HepG2 (cell line): ENCODE results near the gene FRMD3. TPM values are rescaled to one million over a fixed set of nuclear protein-coding genes. Genes with fewer than 3 reads are reported as not detected.

Source experiments
- CBX1 ChIP-seq: IDR thresholded peaks from one replicate; pipeline ENCODE4 v1.6.1; 2016; ENCODE audit warnings: antibody characterized with exemption, low read depth
- CREM ChIP-seq, 2 experiments: sonication (generic) in 1 of 2; formaldehyde crosslinking in 1 of 2; IDR thresholded peaks; 2 replicates each; pipeline versions ENCODE4 v1.4.0 to v1.6.1; 2016 to 2020; ENCODE audit warnings: antibody characterized with exemption in 1 of 2, mild to moderate bottlenecking in 1 of 2, missing genetic modification reagents in 1 of 2
- ETV5 ChIP-seq: IDR thresholded peaks from 2 replicates; pipeline ENCODE4 v1.6.1; 2018; ENCODE audit warnings: missing biosample characterization, missing genetic modification reagents, inconsistent platforms, borderline replicate concordance
- FOXK2 ChIP-seq: fragments of 450-650 bp; IDR thresholded peaks from 2 replicates; pipeline ENCODE4 v1.6.1; 2016
- HMG20A ChIP-seq: IDR thresholded peaks from 2 replicates; pipeline ENCODE4 v1.6.1; 2016; ENCODE audit warnings: borderline replicate concordance
- KAT8 ChIP-seq: IDR thresholded peaks from 2 replicates; pipeline ENCODE4 v1.6.1; 2016; ENCODE audit warnings: missing genetic modification reagents, missing compliant biosample characterization
- MED1 ChIP-seq: sonication (generic); formaldehyde crosslinking; IDR thresholded peaks from 2 replicates; pipeline ENCODE4 v1.4.0; 2020; ENCODE audit warnings: missing genetic modification reagents
- MTA1 ChIP-seq: sonication (generic); formaldehyde crosslinking; IDR thresholded peaks from 2 replicates; pipeline ENCODE4 v1.4.0; 2020; ENCODE audit warnings: missing genetic modification reagents, mild to moderate bottlenecking, borderline replicate concordance
- NFKB2 ChIP-seq: sonication (generic); formaldehyde crosslinking; IDR thresholded peaks from 2 replicates; pipeline ENCODE4 v1.4.0; 2020; ENCODE audit warnings: missing genetic modification reagents, borderline replicate concordance
- POLR2AphosphoS2 ChIP-seq: IDR thresholded peaks from 2 replicates; pipeline ENCODE4 v1.6.1; 2011; ENCODE audit warnings: low read depth, low read length, improper control_type of control experiment
- RXRA ChIP-seq: sonication (generic); formaldehyde crosslinking; IDR thresholded peaks from 2 replicates; pipeline ENCODE4 v1.5.1; 2020; ENCODE audit warnings: missing genetic modification reagents
- RXRB ChIP-seq: IDR thresholded peaks from 2 replicates; pipeline ENCODE4 v1.6.1; 2016; ENCODE audit warnings: borderline replicate concordance, missing genetic modification reagents, missing compliant biosample characterization
- SKI ChIP-seq: fragments of 450-650 bp; IDR thresholded peaks from one replicate; pipeline ENCODE4 v1.6.1; 2018; ENCODE audit warnings: mild to moderate bottlenecking; ENCODE audit not compliant: partially characterized antibody
- SMAD9 ChIP-seq: sonication (generic); formaldehyde crosslinking; IDR thresholded peaks from 2 replicates; pipeline ENCODE4 v1.5.1; 2020; ENCODE audit warnings: mild to moderate bottlenecking, missing genetic modification reagents
- TARDBP ChIP-seq: sonication (generic); formaldehyde crosslinking; IDR thresholded peaks from 2 replicates; pipeline ENCODE4 v1.8.0; 2022; ENCODE audit warnings: mild to moderate bottlenecking, missing genetic modification reagents
- WIZ ChIP-seq: sonication (generic); formaldehyde crosslinking; IDR thresholded peaks from 2 replicates; pipeline ENCODE4 v1.5.1; 2020; ENCODE audit warnings: mild to moderate bottlenecking, missing genetic modification reagents
- ZFX ChIP-seq: sonication (generic); formaldehyde crosslinking; IDR thresholded peaks from 2 replicates; pipeline ENCODE4 v1.4.0; 2020; ENCODE audit warnings: mild to moderate bottlenecking, low read depth, missing genetic modification reagents, moderate library complexity
- ZMYM4 ChIP-seq: sonication (generic); formaldehyde crosslinking; IDR thresholded peaks from 2 replicates; pipeline ENCODE4 v1.8.1; 2023; ENCODE audit warnings: mild to moderate bottlenecking, missing genetic modification reagents
- ZNF292 ChIP-seq: sonication (generic); formaldehyde crosslinking; IDR thresholded peaks from 2 replicates; pipeline ENCODE4 v1.8.1; 2022; ENCODE audit warnings: mild to moderate bottlenecking, low read depth, missing genetic modification reagents, borderline replicate concordance
- ZNF335 ChIP-seq: sonication (generic); formaldehyde crosslinking; IDR thresholded peaks from 2 replicates; pipeline ENCODE4 v1.4.0; 2020; ENCODE audit warnings: missing genetic modification reagents
- polyA plus RNA-seq, 8 experiments: library from polyadenylated mRNA; depleted of rRNA in 3 of 8; stranded (reverse) in 7 of 8; unstranded in 1 of 8; fragments of >200 nt; fragmentation: Illumina TruSeq in 4 of 8; extraction: Trizol in 4 of 8; gene quantifications; 2 replicates each; pipeline versions ENCODE4 v1.2.1 to v1.2.3, GENCODE V29; 2011 to 2016; ENCODE audit warnings: low read depth in 4 of 8, missing spikeins in 1 of 8, mixed read lengths in 1 of 8; ENCODE audit not compliant: insufficient read depth in 1 of 8
- total RNA-seq, 5 experiments: library from RNA; depleted of rRNA; stranded (reverse); fragments of >200 nt; fragmentation: Illumina TruSeq; extraction: Trizol; gene quantifications; 2 replicates each; pipeline ENCODE4 v1.2.3, GENCODE V29; 2016; ENCODE audit warnings: low read depth in 1 of 5
- TF ChIP-seq, protein P1 (sequence below): sonication (generic); formaldehyde crosslinking; IDR thresholded peaks from 2 replicates; pipeline ENCODE4 v1.4.0; 2020; ENCODE audit warnings: missing genetic modification reagents, borderline replicate concordance
- TF ChIP-seq, protein P2 (sequence below): fragments of 450-650 bp; IDR thresholded peaks from 2 replicates; pipeline ENCODE4 v1.6.1; 2017
- TF ChIP-seq, protein P3 (sequence below): sonication (generic); formaldehyde crosslinking; IDR thresholded peaks from 2 replicates; pipeline ENCODE4 v1.8.0; 2022; ENCODE audit warnings: mild to moderate bottlenecking, missing genetic modification reagents

Gene FRMD3
- total and polyA plus RNA-seq, 2 of the 13 experiments (the other 11 are each of a cell fraction or from before 2014, with no cell fraction given) = 3.2 to 7.7 TPM

DNA sequence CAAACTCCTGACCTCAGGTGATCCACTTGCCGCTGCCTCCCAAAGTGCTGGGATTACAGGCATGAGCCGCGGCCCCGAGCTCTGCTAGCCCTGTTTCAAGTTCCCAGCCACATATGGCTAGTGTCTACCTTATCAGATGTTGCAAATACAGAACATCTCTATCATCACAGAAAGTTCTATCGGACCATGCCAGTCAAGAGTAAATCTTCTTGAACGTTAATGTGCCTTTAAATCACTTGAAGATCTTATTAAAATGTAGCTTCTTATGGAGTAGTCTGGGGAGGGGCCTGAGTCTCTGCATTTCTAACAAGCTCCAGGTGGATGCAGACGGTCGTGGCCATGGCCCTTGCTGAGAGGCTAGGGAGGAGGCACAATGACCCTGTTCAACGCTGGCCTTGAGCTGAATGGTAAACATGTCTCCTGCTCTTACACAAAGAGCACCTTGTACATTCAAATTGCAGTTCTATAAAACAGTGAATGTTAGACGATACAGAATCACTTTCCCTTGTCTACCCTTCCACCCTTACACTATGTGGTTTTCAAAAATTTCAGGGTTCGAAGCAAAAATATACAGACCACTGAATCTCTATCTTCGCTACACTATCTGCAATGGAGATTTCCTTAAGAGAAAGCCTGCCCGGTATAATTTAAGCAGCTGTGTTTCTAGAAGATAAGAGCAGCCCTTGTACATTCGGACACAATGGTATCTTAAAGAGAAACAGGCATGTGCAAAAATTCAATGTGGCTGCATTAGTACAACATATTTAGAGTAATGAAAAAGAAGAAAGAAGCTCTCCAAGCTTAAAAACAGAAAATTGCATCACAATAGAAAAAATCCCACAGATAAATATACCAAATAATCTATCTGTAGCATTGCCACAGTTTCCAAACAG, 114.1 kb downstream of the FRMD3 start (continued):
- TF ChIP-seq ZMYM4 (CRISPR knock-in tag) = peak; percentile 86
- TF ChIP-seq MTA1 (CRISPR knock-in tag) = no peak
- peak; percentile 70 for TF ChIP-seq MED1
- peak; percentile 31; the same call in 1 of the 2 replicates for TF ChIP-seq ETV5 (CRISPR knock-in tag)
- TF ChIP-seq KAT8 (CRISPR knock-in tag) = peak; percentile 69
- peak; percentile 48 for TF ChIP-seq CREM (IDR thresholded peaks at IDR 0.05)
- no peak for TF ChIP-seq CREM (CRISPR knock-in tag; IDR thresholded peaks at IDR 0.05)
- TF ChIP-seq, protein P1, sequence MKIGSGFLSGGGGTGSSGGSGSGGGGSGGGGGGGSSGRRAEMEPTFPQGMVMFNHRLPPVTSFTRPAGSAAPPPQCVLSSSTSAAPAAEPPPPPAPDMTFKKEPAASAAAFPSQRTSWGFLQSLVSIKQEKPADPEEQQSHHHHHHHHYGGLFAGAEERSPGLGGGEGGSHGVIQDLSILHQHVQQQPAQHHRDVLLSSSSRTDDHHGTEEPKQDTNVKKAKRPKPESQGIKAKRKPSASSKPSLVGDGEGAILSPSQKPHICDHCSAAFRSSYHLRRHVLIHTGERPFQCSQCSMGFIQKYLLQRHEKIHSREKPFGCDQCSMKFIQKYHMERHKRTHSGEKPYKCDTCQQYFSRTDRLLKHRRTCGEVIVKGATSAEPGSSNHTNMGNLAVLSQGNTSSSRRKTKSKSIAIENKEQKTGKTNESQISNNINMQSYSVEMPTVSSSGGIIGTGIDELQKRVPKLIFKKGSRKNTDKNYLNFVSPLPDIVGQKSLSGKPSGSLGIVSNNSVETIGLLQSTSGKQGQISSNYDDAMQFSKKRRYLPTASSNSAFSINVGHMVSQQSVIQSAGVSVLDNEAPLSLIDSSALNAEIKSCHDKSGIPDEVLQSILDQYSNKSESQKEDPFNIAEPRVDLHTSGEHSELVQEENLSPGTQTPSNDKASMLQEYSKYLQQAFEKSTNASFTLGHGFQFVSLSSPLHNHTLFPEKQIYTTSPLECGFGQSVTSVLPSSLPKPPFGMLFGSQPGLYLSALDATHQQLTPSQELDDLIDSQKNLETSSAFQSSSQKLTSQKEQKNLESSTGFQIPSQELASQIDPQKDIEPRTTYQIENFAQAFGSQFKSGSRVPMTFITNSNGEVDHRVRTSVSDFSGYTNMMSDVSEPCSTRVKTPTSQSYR (CRISPR knock-in tag) = peak; percentile 19; the same call in 1 of the 2 replicates
- TF ChIP-seq POLR2AphosphoS2 = no peak
- TF ChIP-seq RXRA (CRISPR knock-in tag) = peak; percentile 79; the same call in 1 of the 2 replicates
- peak; percentile 30; the same call in 1 of the 2 replicates for TF ChIP-seq NFKB2 (CRISPR knock-in tag)
- TF ChIP-seq FOXK2 = peak; percentile 63; the same call in 1 of the 2 replicates
- TF ChIP-seq, protein P2, sequence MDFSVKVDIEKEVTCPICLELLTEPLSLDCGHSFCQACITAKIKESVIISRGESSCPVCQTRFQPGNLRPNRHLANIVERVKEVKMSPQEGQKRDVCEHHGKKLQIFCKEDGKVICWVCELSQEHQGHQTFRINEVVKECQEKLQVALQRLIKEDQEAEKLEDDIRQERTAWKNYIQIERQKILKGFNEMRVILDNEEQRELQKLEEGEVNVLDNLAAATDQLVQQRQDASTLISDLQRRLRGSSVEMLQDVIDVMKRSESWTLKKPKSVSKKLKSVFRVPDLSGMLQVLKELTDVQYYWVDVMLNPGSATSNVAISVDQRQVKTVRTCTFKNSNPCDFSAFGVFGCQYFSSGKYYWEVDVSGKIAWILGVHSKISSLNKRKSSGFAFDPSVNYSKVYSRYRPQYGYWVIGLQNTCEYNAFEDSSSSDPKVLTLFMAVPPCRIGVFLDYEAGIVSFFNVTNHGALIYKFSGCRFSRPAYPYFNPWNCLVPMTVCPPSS = no peak
- TF ChIP-seq SMAD9 (CRISPR knock-in tag) = no peak
- TF ChIP-seq, protein P3, sequence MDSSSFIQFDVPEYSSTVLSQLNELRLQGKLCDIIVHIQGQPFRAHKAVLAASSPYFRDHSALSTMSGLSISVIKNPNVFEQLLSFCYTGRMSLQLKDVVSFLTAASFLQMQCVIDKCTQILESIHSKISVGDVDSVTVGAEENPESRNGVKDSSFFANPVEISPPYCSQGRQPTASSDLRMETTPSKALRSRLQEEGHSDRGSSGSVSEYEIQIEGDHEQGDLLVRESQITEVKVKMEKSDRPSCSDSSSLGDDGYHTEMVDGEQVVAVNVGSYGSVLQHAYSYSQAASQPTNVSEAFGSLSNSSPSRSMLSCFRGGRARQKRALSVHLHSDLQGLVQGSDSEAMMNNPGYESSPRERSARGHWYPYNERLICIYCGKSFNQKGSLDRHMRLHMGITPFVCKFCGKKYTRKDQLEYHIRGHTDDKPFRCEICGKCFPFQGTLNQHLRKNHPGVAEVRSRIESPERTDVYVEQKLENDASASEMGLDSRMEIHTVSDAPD = no peak; the same call in 1 of the 2 replicates
- TF ChIP-seq ZNF335 (CRISPR knock-in tag) = no peak
- TF ChIP-seq ZFX (CRISPR knock-in tag) = peak; percentile 32; the same call in 1 of the 2 replicates
- peak; percentile 92; the same call in 1 of the 2 replicates for TF ChIP-seq ZNF292 (CRISPR knock-in tag)
- peak; percentile 70 for TF ChIP-seq CBX1
- peak; percentile 53; the same call in 1 of the 2 replicates for TF ChIP-seq HMG20A (CRISPR knock-in tag)
- TF ChIP-seq SKI = peak; percentile 76
- TF ChIP-seq WIZ (CRISPR knock-in tag) = 0 out of 2 replicates have a peak, but pooled peaks have one; percentile 59
- peak; percentile 79; the same call in 1 of the 2 replicates for TF ChIP-seq RXRB
- peak; percentile 58 for TF ChIP-seq TARDBP (CRISPR knock-in tag)
